Measurements from ENCODE around the gene PI16.

The PI16 gene

GRCh38 chr6:36954262-36954931 lies at the start of gene PI16:
PI16 (plus strand) TSS chr6:36954738; CDS start chr6:36954761, 23 bp downstream.
- no peak for DNase-seq (ENCODE audit: low spot score)

- no peak for DNase-seq (ENCODE audit: low spot score)
Measured at GRCh38 chr6:36904851-36905393, 49.6 kb upstream of the PI16 start.

GRCh38 chr6:36906539-36907325 lies 47.8 kb upstream of the PI16 start:
- no peak for DNase-seq (ENCODE audit: low spot score)

- DNase-seq (ENCODE audit: low spot score) = no peak
Measured at GRCh38 chr6:36907781-36908180, 46.8 kb upstream of the PI16 start.

- no peak for DNase-seq (ENCODE audit: low spot score)
Measured at GRCh38 chr6:36908747-36909146, 45.8 kb upstream of the PI16 start.

GRCh38 chr6:36912030-36912454 lies 42.5 kb upstream of the PI16 start:
- no peak for DNase-seq (ENCODE audit: low spot score)

GRCh38 chr6:36912586-36912985 lies 42.0 kb upstream of the PI16 start:
- no peak for DNase-seq (ENCODE audit: low spot score)

- no peak for DNase-seq (ENCODE audit: low spot score)
Measured at GRCh38 chr6:36913082-36913481, 41.5 kb upstream of the PI16 start.

- no peak for DNase-seq (ENCODE audit: low spot score)
Measured at GRCh38 chr6:36914227-36914794, 40.2 kb upstream of the PI16 start.

GRCh38 chr6:36915599-36915998 lies 38.9 kb upstream of the PI16 start:
- DNase-seq (ENCODE audit: low spot score) = no peak

GRCh38 chr6:36916126-36916525 lies 38.4 kb upstream of the PI16 start:
- no peak for DNase-seq (ENCODE audit: low spot score)

- DNase-seq (ENCODE audit: low spot score) = no peak
Measured at GRCh38 chr6:36917541-36918193, 36.9 kb upstream of the PI16 start.

GRCh38 chr6:36920049-36920448 lies 34.5 kb upstream of the PI16 start:
- no peak for DNase-seq (ENCODE audit: low spot score)

GRCh38 chr6:36920546-36920945 lies 34.0 kb upstream of the PI16 start:
- DNase-seq (ENCODE audit: low spot score) = no peak

GRCh38 chr6:36924131-36924530 lies 30.4 kb upstream of the PI16 start:
- no peak for DNase-seq (ENCODE audit: low spot score)

GRCh38 chr6:36924778-36925374 lies 29.7 kb upstream of the PI16 start:
- no peak for DNase-seq (ENCODE audit: low spot score)

GRCh38 chr6:36925809-36926208 lies 28.7 kb upstream of the PI16 start:
- no peak for DNase-seq (ENCODE audit: low spot score)

GRCh38 chr6:36926708-36927513 lies 27.6 kb upstream of the PI16 start:
- no peak for DNase-seq (ENCODE audit: low spot score)

GRCh38 chr6:36927691-36928546 lies 26.6 kb upstream of the PI16 start:
- DNase-seq (ENCODE audit: low spot score) = no peak

- DNase-seq (ENCODE audit: low spot score) = no peak
Measured at GRCh38 chr6:36928547-36928918, 26.0 kb upstream of the PI16 start.
